Epithelial cell of prostate (primary cell): ENCODE data around the gene EHMT1.

Experiments used
- DNase-seq: peaks from one replicate; pipeline ENCODE4 v3.0.0-alpha.2; 2011; ENCODE audit warnings: low read depth, low spot score
- H3K27ac ChIP-seq: fragments of 450-650 bp; 2 replicates; pipeline ENCODE4 v1.5.1; 2017; ENCODE audit warnings: mild to moderate bottlenecking

Gene EHMT1

DNA sequence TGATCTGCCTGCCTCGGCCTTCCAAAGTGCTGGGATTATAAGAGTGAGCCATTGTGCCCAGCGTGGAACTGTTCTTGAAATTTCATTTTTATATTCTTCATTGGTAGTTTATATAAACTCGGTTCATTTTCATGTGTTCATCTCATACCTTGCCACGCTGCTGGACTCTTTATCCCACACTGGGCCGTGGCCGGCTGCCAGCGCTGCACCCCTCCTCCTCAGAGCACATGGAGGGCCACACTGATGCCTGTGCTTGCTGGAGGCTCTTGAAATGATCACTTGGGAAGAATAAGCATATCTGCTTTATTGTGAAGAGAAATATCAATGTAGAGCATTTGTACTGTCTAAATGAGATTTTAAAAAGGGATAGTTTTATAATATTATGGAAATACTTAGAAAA lies 69.5 kb downstream of the EHMT1 start:
- peak overlapping the region; percentile 72 for H3K27ac ChIP-seq
- no peak for DNase-seq

DNA sequence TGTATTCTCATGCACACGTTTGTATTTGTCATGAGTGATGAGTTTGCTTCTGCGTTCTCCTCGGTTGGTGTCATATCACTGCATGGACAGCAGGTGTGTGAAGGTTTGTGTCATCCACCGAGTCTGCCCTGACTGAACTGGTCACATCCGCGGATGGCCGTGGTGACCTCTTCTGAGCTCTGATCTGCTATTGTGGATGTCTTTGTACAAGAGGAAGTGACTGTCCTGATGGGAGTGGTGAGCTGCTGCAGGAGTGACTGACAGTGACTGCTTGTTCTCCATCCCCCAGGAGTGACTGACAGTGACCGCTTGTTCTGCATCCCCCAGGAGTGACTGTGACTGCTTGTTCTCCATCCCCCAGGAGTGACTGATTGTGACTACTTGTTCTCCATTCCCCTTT lies 69.9 kb downstream of the EHMT1 start:
- H3K27ac ChIP-seq = peak overlapping the region; percentile 72
- DNase-seq = no peak

DNA sequence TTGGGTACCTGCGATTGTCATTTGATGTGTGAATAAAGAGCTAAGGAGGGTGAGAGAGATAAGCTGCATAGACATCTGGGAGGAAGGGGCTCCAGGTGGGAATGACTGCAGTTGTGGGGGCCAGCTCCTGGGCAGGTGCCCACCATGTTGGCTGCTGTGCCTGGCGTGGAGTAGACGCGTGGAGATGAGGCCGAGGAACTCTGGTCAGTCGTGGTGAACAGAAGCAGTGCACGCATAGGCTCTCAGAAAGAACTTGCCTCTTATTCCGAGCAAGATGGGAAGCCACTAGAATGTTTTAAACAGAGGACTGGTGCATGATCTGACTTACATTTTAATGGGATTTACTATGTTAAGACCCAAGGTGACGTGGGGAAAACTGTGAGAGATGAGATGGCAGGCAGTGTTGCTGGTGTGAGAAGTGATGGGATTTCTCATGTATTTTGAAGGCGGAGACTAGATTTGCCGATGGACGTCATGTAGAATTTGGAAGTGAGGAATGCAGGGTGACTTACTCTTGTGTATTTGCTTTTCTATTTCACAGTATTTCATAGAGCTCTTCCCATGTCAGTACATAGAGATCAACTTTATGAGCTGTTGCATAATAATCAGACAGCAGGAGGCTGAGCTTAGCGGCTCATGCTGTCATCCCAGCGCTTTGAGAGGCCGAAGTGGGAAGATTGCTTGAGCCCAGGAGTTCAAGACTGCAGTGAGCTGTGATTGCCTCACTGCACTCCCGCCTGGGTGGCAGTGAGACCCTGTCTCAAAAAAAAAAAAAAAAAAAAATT lies 71.1 kb downstream of the EHMT1 start:
- peak overlapping the region; percentile 72 for H3K27ac ChIP-seq

DNA sequence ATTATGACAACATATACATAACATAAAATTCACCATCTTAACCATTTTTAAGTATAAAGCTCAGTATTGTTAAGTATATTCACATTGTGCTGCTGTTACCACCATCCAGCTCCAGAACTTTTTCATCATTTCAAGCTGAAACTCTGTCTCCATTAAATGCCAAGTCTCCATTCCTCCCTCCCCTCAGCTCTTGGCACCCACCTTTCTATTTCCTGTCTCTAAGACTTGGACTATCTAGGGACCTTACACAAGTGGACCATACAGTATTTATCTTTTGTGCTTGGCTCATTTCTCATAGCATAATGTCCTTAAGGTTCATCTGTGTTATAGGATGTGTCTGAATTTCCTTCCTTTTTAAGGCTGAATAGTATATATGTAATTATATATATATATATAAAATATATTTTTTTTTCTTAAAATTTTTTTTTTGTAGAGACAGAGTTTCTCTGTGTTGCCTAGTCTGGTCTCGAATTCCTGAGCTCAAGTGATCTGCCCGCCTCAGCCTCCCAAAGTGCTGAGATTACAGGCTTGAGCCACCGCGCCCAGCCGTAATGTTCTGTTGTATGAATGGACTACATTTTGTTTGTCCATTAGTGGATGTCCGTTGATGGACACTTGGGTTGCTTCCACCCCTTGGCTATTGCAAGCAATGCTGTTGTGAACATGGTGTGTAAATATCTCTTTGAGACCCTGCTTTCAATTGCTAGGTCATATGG lies 72.3 kb downstream of the EHMT1 start:
- no peak for DNase-seq
- peak overlapping the region; percentile 72 for H3K27ac ChIP-seq

More for the DNA sequence above, 71.1 kb downstream of the EHMT1 start:
- DNase-seq = peak; percentile 36

DNA sequence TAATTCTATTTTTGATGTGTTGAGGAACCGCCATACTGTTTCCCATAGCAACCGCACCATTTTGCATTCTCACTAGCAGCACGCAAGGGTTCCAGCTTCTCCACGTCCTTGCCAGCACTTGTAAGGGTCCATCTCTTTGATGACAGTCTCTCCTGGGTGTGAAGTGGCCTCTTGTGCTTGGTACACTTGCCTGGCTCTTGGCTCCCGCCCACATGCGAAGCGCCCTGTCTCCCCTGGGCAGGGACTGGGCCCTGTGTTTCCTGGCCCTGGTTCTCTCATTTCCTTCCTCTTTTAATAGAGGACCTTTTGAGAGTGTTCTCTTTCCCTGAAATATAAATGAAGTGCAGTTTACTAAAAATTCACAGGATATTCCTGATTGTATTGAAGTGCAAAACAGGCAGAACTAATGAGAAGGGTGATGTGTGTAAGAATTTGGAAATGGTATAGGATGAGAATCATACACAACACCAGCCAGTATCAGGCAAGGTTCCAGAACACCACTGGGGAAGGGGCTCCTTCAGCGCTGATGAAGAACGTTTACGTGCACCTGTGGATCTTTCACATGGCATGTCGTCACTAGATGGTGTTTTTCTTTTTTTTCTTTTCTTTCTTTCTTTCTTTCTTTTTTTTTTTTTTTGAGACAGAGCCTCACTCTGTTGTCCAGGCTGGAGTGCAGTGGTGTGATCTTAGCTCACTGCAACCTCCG lies 73.0 kb downstream of the EHMT1 start:
- no peak for DNase-seq
- H3K27ac ChIP-seq = no peak overlapping the region

DNA sequence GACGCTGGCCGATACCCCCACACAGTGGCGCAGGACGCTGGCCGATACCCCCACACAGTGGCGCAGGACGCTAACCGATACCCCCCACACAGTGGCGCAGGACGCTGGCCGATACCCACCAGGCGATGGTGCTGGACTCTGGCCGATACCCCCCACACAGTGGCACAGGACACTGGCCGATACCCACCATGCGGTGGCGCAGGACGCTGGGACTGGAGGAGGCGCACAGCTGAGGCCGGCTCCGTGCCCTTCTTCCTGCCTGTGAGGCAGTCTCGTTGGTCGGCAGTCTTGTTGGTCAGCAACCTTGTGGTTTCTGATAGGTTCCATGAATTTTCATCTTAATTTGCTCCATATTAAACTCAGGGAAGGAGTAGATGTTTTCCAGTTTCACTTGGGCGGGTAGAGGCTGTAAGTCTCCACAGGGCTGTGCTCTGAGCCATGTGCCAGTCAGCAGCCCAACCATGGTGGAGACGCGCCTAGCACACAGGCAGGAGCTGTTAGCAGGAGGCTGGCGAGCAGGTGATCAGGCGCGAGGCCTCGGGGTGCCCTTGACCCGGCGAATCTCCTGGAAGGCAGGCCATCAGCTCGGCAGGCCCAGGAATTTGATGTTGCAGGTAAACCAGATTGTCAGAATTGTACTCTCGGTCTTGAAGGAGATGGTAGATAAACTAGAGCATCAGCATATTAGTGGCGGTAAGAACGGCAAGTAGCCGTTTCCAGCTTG lies 75.6 kb downstream of the EHMT1 start:
- DNase-seq = no peak
- no peak overlapping the region for H3K27ac ChIP-seq

DNA sequence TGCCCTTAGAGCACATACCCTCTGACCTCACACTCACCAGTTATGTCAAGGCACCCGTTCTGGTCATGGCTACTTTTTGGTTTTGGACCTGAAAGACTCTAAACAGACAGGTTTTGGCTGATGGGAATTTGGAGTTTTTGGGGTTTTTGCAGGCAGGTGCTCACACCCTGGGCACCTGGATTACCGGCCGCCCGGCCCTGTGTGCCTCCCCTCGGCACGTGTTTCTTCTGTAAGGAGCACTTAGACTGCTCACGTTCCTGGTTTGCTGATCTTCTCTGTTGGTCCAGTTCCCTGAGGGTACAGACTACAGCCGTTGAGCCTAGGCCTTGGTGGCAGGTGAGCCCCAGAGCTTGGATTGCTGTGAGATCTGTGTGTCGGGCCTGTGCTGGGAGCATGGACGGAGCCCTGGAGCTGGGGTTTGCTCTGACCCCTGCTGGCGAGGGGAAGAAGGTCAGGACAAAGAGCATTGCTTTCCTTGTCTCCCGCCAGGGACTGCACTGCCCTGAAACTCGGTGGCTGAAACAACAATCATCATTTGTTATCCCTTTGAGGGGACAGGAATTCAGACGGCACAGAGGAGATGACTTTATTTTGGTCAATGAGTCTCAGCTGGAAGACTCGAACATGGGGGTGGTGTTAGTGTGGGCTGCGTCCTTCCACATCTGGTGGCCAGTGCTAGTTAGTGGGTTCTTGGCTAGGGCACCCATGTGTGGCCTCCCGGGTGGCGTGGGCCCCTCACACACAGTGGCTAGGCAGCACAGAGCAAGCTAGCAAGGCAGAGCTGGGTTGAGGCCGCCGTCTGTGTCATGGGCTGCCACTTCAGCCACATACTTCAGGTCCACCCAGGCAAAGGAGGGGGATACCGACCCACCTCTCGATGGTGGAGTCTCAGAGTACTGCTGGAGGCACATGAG lies 76.4 kb downstream of the EHMT1 start:
- H3K27ac ChIP-seq = no peak overlapping the region
- no peak for DNase-seq

DNA sequence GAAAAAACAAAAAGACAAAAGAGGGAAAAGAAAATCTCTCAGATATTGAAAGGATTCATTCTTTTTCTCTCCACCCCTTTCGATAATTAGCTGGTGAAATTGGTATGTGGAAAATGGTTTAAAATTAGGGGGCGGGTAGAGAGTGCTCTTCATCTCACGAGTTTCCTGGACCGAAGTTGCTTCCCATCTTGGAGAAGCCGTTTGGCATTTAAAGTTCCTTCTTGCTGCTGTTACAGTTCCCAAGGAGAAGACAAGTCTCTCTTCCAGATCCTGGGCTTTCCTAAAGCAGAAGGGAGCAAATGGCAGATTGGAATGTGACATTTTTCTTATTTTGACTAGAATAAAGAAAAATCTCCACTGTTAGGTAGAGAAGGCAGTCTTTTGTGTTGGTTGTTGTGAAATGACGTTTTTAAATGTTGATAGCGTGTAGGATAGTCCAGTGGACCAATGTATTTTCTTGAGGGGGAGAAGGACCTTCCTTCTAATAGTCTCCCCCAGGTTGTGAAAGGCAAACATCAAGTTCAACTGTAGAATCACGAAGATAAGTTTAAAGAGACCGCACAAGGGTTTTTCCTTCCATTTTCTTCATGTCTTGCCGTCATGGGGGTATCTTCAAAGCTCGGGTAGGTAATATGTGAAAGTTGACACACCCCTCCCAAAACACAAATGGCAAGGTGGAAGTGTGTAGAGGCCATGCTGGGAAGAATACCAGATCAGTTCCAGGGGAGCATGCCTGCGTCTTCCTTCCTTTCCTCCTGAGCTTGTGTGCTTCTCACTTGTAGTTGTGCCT lies 77.5 kb downstream of the EHMT1 start:
- no peak overlapping the region for H3K27ac ChIP-seq
- no peak for DNase-seq

DNA sequence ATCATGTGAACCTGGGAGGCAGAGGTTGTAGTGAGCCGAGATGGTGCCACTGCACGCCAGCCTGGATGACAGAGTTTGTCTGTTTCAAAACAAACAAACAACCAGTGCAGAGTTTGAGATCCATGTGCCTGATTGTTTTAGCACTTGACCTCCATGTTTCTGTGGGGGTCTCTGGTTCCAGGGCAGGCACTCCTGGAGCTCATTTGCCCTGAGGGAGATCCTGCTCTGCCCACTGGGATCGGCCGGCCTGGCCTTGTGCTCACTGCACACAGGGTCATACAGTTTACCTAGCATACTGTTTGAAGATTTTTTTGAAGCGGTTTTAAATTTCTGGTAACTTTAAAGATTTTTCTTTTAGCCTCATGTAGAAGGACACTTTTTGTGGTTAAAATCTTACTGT lies 78.4 kb downstream of the EHMT1 start:
- no peak for DNase-seq
- H3K27ac ChIP-seq = no peak overlapping the region

DNA sequence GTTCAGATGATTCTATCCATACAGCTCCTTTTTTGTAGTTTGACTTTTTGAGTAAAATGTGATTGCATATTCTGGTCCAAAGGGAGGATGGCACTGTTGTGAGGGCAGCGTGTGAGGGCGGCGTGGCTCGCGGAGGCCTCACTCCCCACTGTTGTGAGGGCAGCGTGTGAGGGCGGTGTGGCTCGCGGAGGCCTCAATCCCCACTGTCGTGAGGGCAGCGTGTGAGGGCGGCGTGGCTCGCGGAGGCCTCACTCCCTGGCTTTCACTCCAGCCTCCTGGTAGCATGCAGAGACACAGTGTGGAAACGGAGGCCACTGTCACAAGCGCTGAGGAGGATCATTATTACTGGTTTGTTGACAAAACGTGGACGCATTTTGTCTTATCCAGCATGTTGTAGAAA lies 79.0 kb downstream of the EHMT1 start:
- H3K27ac ChIP-seq = no peak overlapping the region
- no peak for DNase-seq

DNA sequence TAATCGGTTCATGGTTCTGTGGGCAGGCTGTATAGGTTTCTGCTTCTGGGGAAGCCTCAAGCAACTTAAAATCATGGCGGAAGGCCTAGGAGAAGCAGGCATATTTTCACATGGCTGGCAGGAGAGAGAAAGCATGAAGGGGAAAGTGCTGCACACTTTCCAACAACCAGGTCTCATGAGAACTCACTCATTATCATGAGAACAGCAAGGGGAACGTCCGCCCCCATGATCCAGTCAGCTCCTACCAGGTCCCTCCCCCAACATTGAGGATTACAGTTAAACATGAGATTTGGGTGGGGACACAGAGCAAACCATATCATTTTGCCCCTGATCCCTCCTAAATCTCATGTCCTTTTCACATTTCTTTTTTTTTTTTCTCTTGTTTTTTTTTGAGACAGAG lies 82.1 kb downstream of the EHMT1 start:
- DNase-seq = no peak
- H3K27ac ChIP-seq = no peak overlapping the region

DNA sequence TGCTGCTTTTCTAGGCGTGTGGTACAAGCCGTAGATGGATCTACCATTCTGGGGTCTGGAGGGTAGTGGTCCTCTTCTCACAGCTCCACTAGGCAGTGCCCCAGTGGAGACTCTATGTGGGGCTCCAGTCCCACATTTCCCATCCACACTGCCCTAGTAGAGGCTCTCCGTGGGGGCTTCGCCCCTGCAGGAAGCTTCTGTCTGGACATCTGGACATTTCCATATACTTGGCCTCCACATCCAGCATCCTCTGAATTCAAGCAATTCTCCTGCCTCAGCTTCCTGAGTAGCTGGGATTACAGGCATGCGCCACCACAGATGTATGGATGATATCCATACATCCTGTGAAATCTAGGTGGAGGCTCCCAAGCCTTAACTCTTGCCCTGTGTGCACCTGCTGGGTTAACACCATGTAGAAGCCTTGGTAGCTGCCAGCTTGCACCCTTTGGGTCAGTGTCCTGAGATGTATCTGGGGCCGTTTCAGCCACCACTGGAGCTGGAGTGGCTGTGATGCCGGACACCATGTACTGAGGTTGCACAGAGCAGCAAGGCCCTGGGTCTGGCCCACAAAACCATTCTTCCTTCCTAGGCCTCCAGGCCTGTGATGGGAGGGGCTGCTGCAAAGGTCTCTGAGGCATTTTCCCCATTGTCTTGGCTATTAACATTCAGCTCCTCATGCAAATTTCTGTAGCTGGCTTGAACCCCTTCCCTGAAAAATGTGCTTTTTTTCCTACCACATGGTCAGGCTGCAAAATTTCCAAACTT lies 84.0 kb downstream of the EHMT1 start:
- H3K27ac ChIP-seq = no peak overlapping the region
- DNase-seq = no peak

DNA sequence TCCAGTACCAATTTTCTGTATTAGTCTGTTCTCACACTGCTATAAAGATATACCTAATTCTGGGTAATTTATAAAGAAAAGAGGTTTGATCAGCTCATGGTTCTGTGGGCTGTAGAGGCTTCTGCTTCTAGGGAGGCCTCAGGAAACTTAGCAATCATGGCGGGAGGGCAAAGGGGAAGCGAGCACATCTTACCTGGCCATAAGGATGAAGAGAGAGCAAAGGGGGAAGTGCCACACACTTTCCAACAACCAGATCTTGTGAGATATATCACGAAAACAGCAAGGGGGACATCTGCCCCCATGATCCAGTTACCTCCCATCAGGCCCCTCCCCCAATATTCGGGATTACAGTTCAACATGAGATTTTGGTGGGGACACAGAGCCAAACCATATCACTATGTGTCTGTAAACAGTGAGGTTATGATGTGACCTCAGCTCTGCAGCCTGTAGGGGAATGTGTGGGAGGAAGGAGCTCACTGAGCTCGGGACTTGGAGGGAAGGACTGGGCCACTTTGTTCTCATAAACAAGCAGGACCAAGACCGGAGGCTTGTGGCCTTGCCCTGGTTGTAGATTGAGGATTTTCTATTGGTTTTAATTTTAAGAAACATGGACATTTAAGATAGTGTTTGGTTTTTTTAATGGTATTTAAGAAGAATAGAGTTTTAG lies 85.2 kb downstream of the EHMT1 start:
- H3K27ac ChIP-seq = no peak overlapping the region
- no peak for DNase-seq

DNA sequence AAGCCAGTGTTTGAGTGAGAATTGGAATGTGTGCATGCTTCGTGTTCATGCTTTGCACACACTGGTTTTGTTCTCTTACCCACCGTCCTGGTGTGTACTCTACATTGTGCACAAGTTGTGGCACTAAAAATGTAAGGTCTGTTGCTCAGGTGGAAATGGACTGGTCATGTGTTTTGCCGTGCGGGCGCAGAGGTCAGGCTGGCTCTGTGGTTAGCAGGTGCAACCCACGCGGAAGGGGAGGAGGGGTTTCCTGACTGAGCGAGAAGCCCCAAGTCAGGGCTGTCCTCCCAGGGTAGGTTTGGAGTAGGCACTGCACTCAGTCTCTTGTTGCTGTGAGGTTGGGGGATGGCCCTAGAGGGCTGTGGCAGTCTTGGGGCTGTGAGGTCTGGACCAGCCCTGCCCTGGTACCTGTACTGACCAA lies 86.6 kb downstream of the EHMT1 start:
- no peak for DNase-seq
- H3K27ac ChIP-seq = no peak overlapping the region

DNA sequence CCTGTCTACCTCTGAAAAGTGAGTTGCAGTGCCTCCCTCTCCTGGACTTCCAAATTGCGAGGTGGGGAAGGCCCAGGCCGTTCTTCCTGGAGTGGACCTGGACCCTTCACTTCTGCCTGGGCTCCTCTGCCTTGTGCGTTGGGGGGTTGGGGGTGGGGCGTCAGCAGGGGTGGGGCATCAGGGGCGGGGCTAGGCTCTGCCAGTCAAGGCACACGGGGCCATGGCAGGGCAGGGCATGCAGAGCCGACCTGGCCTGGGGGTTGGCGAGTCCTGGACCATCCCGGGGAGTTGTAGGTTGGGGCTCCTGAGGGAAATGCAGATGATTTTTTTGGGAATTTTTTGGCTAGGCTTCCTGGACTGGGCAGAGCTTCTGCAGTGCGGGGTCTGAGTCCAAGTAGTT lies 87.1 kb downstream of the EHMT1 start:
- no peak overlapping the region for H3K27ac ChIP-seq
- DNase-seq = no peak

DNA sequence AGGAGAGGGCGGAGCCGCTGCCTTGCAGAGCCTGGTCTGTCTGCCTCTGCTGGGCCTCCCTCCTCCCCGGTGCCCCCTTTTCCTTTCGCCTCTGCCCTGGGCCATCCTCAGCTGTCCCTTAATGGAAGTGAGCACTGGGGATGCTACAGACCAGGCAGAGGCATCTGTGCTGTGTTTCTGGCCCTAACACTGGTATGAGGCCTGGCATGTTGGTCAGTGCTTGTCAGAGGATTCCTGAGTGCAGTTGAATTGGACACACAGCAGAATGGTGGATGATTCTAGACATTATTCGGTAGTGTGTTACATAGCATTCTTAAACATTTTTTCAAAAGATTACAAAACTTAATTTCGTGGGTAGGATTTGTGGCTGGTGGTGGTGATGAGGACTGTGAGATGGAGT lies 88.6 kb downstream of the EHMT1 start:
- peak overlapping the region; percentile 50 for H3K27ac ChIP-seq
- no peak for DNase-seq

DNA sequence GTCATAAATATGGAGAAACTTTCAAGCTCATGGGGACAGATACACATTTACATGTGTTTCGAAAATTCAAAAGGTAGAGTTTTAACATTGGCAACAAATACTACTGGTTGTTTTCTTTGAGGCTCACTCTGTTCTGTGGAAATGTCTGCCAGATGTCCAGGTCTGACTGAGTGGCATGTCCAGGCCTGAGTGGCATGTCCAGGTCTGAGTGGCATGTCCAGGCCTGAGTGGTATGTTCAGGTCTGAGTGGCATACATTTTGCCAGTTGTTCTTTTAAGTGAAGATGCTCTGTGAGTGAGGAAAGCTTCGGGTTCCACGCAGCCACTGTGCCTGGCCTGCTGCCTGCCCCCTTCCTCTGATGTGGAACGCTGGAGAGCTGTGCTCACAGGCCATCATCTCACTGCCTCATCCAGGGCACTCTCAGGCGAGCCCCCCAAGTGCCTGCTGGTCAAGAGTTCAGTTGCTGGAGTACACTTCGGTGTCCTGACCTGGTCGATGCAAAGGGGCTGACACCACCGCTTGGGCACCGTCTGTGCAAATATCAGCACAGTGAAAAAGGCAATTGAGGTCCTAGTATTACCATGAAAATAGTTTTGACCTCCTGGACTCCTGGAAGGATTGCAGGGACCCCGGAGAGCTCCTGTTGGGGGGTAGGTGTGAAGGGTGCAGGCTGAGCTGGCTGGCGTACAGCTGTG lies 89.9 kb downstream of the EHMT1 start:
- peak; percentile 39 for DNase-seq
- peak overlapping the region; percentile 50 for H3K27ac ChIP-seq
